ENCODE measurements around the gene POP7. TPM values are rescaled to one million over a fixed set of nuclear protein-coding genes. Genes with fewer than 3 reads are reported as not detected.

The POP7 gene
- total RNA-seq, 1 donor from 2014 or later = 33.4 TPM

- no peak for ATAC-seq
Observed at GRCh38 chr7:100679129-100679926, 26.6 kb upstream of the POP7 start.

- peak; percentile 51 for ATAC-seq
Observed at GRCh38 chr7:100679927-100680575, 25.9 kb upstream of the POP7 start.

GRCh38 chr7:100680576-100681271, 25.2 kb upstream of the POP7 start:
- ATAC-seq = no peak

- peak; percentile 0 for ATAC-seq
Observed at GRCh38 chr7:100681491-100682227, 24.3 kb upstream of the POP7 start.

GRCh38 chr7:100682228-100682741, 23.6 kb upstream of the POP7 start:
- ATAC-seq = no peak

- ATAC-seq = no peak
Observed at GRCh38 chr7:100682991-100683658, 22.8 kb upstream of the POP7 start.

- no peak for ATAC-seq
Observed at GRCh38 chr7:100683659-100684533, 22.0 kb upstream of the POP7 start.

- no peak for ATAC-seq
Observed at GRCh38 chr7:100684534-100685042, 21.3 kb upstream of the POP7 start.

- ATAC-seq = no peak
Observed at GRCh38 chr7:100685049-100685605, 20.8 kb upstream of the POP7 start.

- no peak for ATAC-seq
Observed at GRCh38 chr7:100685631-100686145, 20.2 kb upstream of the POP7 start.

- ATAC-seq = no peak
Observed at GRCh38 chr7:100686201-100686821, 19.6 kb upstream of the POP7 start.

GRCh38 chr7:100686822-100687211, 19.1 kb upstream of the POP7 start:
- ATAC-seq = no peak

- no peak for ATAC-seq
Observed at GRCh38 chr7:100687261-100687660, 18.7 kb upstream of the POP7 start.

- no peak for ATAC-seq
Observed at GRCh38 chr7:100687751-100688300, 18.1 kb upstream of the POP7 start.

- no peak for ATAC-seq
Observed at GRCh38 chr7:100688326-100688860, 17.5 kb upstream of the POP7 start.

- ATAC-seq = no peak
Observed at GRCh38 chr7:100689230-100690135, 16.4 kb upstream of the POP7 start.

- ATAC-seq = peak; percentile 65
Observed at GRCh38 chr7:100691676-100692577, 14.0 kb upstream of the POP7 start.
